DND-41 (cell line): Measurements from ENCODE around the gene ADAMTS8.

Experiments
- ATAC-seq: fragments of 200-7000 bp; cut with Tn5 transposase; 3 replicates; pipeline ENCODE4 v1.9.1; 2021; ENCODE audit warnings: low read depth; ENCODE audit not compliant: insufficient read depth
- DNase-seq: peaks from one replicate; pipeline ENCODE4 v3.0.0-alpha.2; 2020
- H2AFZ ChIP-seq: 2 replicates; pipeline ENCODE4 v1.6.0; 2012; ENCODE audit warnings: low read depth, low read length
- H3K27ac ChIP-seq: 2 replicates; pipeline ENCODE4 v1.5.1; 2012; ENCODE audit warnings: low read length, inconsistent platforms
- H3K27me3 ChIP-seq: fragments of 200-600 bp; sonication (generic); 2 replicates; pipeline ENCODE4 v1.6.0; 2012; ENCODE audit warnings: low read length, mild to moderate bottlenecking, inconsistent platforms; ENCODE audit not compliant: insufficient read depth, poor library complexity
- H3K36me3 ChIP-seq: 2 replicates; pipeline ENCODE4 v1.5.1; 2012; ENCODE audit warnings: low read length, inconsistent platforms; ENCODE audit not compliant: insufficient read depth
- H3K4me1 ChIP-seq: 2 replicates; pipeline ENCODE4 v1.5.1; 2012; ENCODE audit warnings: mild to moderate bottlenecking, low read length; ENCODE audit not compliant: insufficient read depth
- H3K4me2 ChIP-seq: 2 replicates; pipeline ENCODE4 v1.6.0; 2012; ENCODE audit warnings: mild to moderate bottlenecking, moderate library complexity, low read length, inconsistent platforms; ENCODE audit not compliant: insufficient read depth
- H3K4me3 ChIP-seq, 2 experiments: fragments of 200-600 bp in 1 of 2; shearing (Covaris generic) in 1 of 2; 2 replicates each; pipeline ENCODE4 v1.5.1; 2012 to 2016; ENCODE audit warnings: inconsistent platforms in 2 of 2, low read length in 2 of 2, mild to moderate bottlenecking in 2 of 2, low read depth in 1 of 2, moderate library complexity in 1 of 2
- H3K79me2 ChIP-seq: 2 replicates; pipeline ENCODE4 v1.6.0; 2012; ENCODE audit warnings: low read length, inconsistent platforms; ENCODE audit not compliant: insufficient read depth
- H3K9ac ChIP-seq: 2 replicates; pipeline ENCODE4 v1.6.0; 2012; ENCODE audit warnings: low read depth, mild to moderate bottlenecking, inconsistent platforms, low read length, moderate library complexity
- H3K9me3 ChIP-seq: 2 replicates; pipeline ENCODE4 v1.5.1; 2012; ENCODE audit warnings: low read length, moderate library complexity, mild to moderate bottlenecking, inconsistent platforms; ENCODE audit not compliant: insufficient read depth, severe bottlenecking
- H4K20me1 ChIP-seq: 2 replicates; pipeline ENCODE4 v1.6.0; 2012; ENCODE audit warnings: low read length; ENCODE audit not compliant: insufficient read depth
- EZH2 ChIP-seq: IDR thresholded peaks from 3 replicates; pipeline ENCODE4 v1.6.1; 2012; ENCODE audit warnings: borderline replicate concordance, low read depth, mild to moderate bottlenecking, moderate library complexity, low read length, inconsistent platforms; ENCODE audit not compliant: severe bottlenecking
- TF ChIP-seq, protein P1 (sequence below): IDR thresholded peaks from 2 replicates; pipeline ENCODE4 v1.5.1; 2012; ENCODE audit warnings: borderline replicate concordance, low read length, moderate library complexity, mild to moderate bottlenecking; ENCODE audit not compliant: poor library complexity, severe bottlenecking; ENCODE audit errors: extremely low read depth

Gene ADAMTS8

DNA sequence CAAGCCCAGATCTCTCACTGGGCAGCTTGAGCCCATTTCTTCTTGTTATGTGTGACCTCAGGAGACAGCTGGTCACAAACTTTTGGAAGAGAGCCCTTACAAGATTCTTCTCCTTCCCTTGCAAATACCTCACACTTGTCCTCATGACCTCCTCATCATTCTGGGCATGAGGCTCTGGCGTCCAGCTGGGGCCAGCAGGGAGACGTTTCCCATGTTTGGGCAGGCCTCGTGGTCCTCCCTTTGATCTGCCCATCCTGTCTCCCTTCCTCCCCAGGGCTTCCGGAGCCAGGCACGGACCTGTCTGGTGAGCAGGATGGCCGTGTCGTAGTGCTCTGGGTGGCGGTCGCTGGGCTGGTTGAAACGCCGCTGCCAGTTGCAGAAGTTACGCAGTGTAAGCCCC, 9.7 kb downstream of the ADAMTS8 start:
- Histone ChIP-seq H3K4me2 (no peak overlapping the region), H3K9ac (no peak overlapping the region), H3K27me3 (peaks cover 13% of the 10 kb centered on the region), H3K27ac (no peak overlapping the region), H3K4me3 (no peak overlapping the region), H2AFZ (no peak overlapping the region), H3K36me3 (no peaks in the 10 kb centered on the region), H3K79me2 (no peaks in the 10 kb centered on the region), H3K4me1 (no peaks in the 10 kb centered on the region), H4K20me1 (peaks cover 2% of the 10 kb centered on the region; the same call in 1 of the 2 replicates), H3K9me3 (no peaks in the 10 kb centered on the region)
- TF ChIP-seq, protein P1, sequence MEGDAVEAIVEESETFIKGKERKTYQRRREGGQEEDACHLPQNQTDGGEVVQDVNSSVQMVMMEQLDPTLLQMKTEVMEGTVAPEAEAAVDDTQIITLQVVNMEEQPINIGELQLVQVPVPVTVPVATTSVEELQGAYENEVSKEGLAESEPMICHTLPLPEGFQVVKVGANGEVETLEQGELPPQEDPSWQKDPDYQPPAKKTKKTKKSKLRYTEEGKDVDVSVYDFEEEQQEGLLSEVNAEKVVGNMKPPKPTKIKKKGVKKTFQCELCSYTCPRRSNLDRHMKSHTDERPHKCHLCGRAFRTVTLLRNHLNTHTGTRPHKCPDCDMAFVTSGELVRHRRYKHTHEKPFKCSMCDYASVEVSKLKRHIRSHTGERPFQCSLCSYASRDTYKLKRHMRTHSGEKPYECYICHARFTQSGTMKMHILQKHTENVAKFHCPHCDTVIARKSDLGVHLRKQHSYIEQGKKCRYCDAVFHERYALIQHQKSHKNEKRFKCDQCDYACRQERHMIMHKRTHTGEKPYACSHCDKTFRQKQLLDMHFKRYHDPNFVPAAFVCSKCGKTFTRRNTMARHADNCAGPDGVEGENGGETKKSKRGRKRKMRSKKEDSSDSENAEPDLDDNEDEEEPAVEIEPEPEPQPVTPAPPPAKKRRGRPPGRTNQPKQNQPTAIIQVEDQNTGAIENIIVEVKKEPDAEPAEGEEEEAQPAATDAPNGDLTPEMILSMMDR, result no peak
- TF ChIP-seq EZH2, result no peak
- ATAC-seq, result no peak
- no peak for DNase-seq

DNA sequence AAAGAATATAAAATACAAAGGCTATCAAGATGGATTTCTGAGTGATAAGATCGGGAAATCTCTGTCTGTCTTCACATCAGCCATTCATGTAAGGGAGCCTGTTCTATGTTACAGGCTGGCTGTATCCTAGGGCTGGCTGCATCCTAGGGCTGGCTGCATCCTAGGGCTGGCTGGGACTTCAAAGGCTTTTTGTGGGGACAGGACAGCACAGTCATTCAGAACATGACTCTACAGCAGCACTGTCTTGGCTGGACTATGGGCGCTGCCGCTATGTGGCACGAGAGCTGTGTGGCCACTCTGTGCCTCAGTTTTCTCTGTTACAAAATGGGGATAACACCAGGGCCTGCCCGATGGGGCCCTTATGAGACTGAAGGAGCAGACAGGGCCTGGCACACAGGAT, 10.2 kb downstream of the ADAMTS8 start:
- H2AFZ ChIP-seq, result no peak overlapping the region
- no peak for DNase-seq
- H4K20me1 ChIP-seq, result peaks cover 2% of the 10 kb centered on the region; the same call in 1 of the 2 replicates
- no peak overlapping the region for H3K9ac ChIP-seq
- no peak overlapping the region for H3K27ac ChIP-seq
- H3K4me3 ChIP-seq, result no peak overlapping the region
- TF ChIP-seq, protein P1, result no peak
- TF ChIP-seq EZH2, result no peak
- no peaks in the 10 kb centered on the region for H3K79me2 ChIP-seq
- no peaks in the 10 kb centered on the region for H3K36me3 ChIP-seq
- H3K9me3 ChIP-seq, result no peaks in the 10 kb centered on the region
- H3K4me2 ChIP-seq, result no peak overlapping the region
- H3K27me3 ChIP-seq, result peaks cover 13% of the 10 kb centered on the region
- no peak for ATAC-seq
- no peaks in the 10 kb centered on the region for H3K4me1 ChIP-seq

DNA sequence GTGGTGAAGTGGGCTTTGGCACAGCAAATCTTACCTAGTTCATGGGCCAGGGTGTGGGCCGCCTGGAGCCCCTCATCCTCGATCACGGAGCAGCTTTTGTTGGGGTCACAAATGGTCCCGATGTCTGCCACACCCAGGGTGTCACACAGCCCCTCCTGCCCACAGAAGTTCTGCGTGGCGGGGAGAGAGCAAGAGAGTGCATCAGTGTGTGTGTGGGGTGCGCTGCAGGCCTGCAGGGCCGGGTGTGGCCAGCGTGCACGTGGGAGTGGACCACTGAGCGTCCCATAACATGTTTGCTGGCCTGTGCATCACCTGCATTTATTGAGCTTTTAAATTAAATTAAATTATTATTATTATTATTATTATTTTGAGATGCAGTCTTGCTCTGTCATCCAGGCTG, 11.5 kb downstream of the ADAMTS8 start:
- Histone ChIP-seq H3K4me3 (no peak overlapping the region), H2AFZ (no peak overlapping the region), H3K36me3 (no peaks in the 10 kb centered on the region), H4K20me1 (peaks cover 2% of the 10 kb centered on the region; the same call in 1 of the 2 replicates), H3K4me1 (no peaks in the 10 kb centered on the region), H3K27ac (no peak overlapping the region), H3K4me2 (no peak overlapping the region), H3K9ac (no peak overlapping the region), H3K79me2 (no peaks in the 10 kb centered on the region), H3K27me3 (peaks cover 13% of the 10 kb centered on the region), H3K9me3 (no peaks in the 10 kb centered on the region)
- TF ChIP-seq, protein P1, result no peak
- TF ChIP-seq EZH2, result no peak
- ATAC-seq (no peak), DNase-seq (no peak)

DNA sequence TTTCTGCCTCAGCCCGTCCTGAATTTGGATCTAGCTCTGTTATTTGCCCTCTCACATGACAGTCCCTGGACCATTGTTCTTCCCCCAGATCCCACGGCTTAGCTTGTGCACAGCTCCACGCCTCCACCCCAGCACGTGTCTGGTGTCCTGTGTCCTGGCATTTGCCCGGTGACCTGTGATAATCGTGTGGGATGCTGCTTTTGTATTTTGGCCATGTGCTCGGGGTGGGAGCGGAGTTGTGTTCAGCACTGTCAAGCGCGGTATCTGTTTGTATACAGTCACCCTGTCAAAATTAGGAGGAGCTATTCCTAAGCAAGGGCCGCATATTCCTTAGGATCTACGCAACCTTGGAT, 11.9 kb downstream of the ADAMTS8 start:
- Histone ChIP-seq H3K4me3 (no peak overlapping the region), H3K9me3 (no peaks in the 10 kb centered on the region), H3K27me3 (peaks cover 15% of the 10 kb centered on the region), H3K79me2 (no peaks in the 10 kb centered on the region), H3K36me3 (no peaks in the 10 kb centered on the region), H2AFZ (no peak overlapping the region), H3K4me1 (no peaks in the 10 kb centered on the region), H3K9ac (no peak overlapping the region), H3K27ac (no peak overlapping the region), H3K4me2 (no peak overlapping the region), H4K20me1 (peaks cover 2% of the 10 kb centered on the region; the same call in 1 of the 2 replicates)
- ATAC-seq (no peak), DNase-seq (no peak)
- TF ChIP-seq EZH2, result no peak
- TF ChIP-seq, protein P1, result no peak
